PC-3 (cell line): Measurements from ENCODE around the gene CAMTA1. TPM values are rescaled to one million over a fixed set of nuclear protein-coding genes. Genes with fewer than 3 reads are reported as not detected.

Experiments
- ATAC-seq: fragments of 200-7000 bp; cut with Tn5 transposase; 2 replicates; pipeline ENCODE4 v1.9.1; 2020; ENCODE audit warnings: mild to moderate bottlenecking, moderate library complexity
- BruUV-seq: library from RNA; stranded (reverse); fragments of 400-500 nt; replicated peaks from 2 replicates; lab custom pipeline; 2021; lab: Mats Ljungman, UMichigan
- CTCF ChIA-PET: fragments of 300-600 bp; sonication (Branson Sonifier 250); formaldehyde crosslinking; loops from one replicate; lab custom pipeline; 2022; ENCODE audit warnings: antibody characterized with exemption; lab: Charles Lee
- POLR2A ChIA-PET: fragments of 300-600 bp; sonication (Branson Sonifier 250); formaldehyde crosslinking; loops from one replicate; lab custom pipeline; 2022; ENCODE audit warnings: antibody characterized with exemption; ENCODE audit not compliant: unreplicated experiment; lab: Charles Lee
- DNase-seq: peaks from one replicate; pipeline ENCODE4 v3.0.0-alpha.2; 2015
- H2AFZ ChIP-seq: fragments of 300-600 bp; sonication (generic); 2 replicates; pipeline ENCODE4 v1.6.0; 2016; ENCODE audit warnings: antibody characterized with exemption, low read length
- H3F3A ChIP-seq: fragments of 300-600 bp; sonication (generic); one replicate; pipeline ENCODE4 v1.6.0; 2017; ENCODE audit warnings: antibody characterized with exemption, low read length, control low read depth, mild to moderate bottlenecking; ENCODE audit not compliant: unreplicated experiment
- H3K27ac ChIP-seq: fragments of 300-600 bp; sonication (generic); 2 replicates; pipeline ENCODE4 v1.5.1; 2016; ENCODE audit warnings: mild to moderate bottlenecking, low read length
- H3K27me3 ChIP-seq: fragments of 300-600 bp; sonication (generic); 2 replicates; pipeline ENCODE4 v1.6.1; 2016; ENCODE audit warnings: low read length, mixed read lengths
- H3K36me3 ChIP-seq: fragments of 300-600 bp; sonication (generic); 2 replicates; pipeline ENCODE4 v1.6.1; 2016; ENCODE audit warnings: low read depth, mixed run types, low read length, mixed read lengths
- H3K4me1 ChIP-seq: fragments of 300-600 bp; sonication (generic); 2 replicates; pipeline ENCODE4 v1.5.1; 2016; ENCODE audit warnings: low read length; ENCODE audit not compliant: insufficient read depth
- H3K4me2 ChIP-seq: fragments of 300-600 bp; sonication (generic); 2 replicates; pipeline ENCODE4 v1.6.0; 2016; ENCODE audit warnings: low read length
- H3K4me3 ChIP-seq: fragments of 300-600 bp; sonication (generic); 2 replicates; pipeline ENCODE4 v1.5.1; 2016; ENCODE audit warnings: mild to moderate bottlenecking, low read length, mixed read lengths
- H3K79me2 ChIP-seq: fragments of 300-600 bp; sonication (generic); 2 replicates; pipeline ENCODE4 v1.6.1; 2017; ENCODE audit warnings: low read length, mixed read lengths
- H3K9ac ChIP-seq: fragments of 300-600 bp; sonication (generic); 2 replicates; pipeline ENCODE4 v1.6.0; 2016; ENCODE audit warnings: mild to moderate bottlenecking, low read length
- H3K9me2 ChIP-seq: fragments of 300-600 bp; sonication (generic); replicated peaks from 2 replicates; pipeline ENCODE4 v1.6.1; 2016; ENCODE audit warnings: mixed run types, low read length, mixed read lengths
- H3K9me3 ChIP-seq: fragments of 300-600 bp; sonication (generic); 2 replicates; pipeline ENCODE4 v1.6.1; 2016; ENCODE audit warnings: low read length, mixed read lengths
- H4K20me1 ChIP-seq: fragments of 300-600 bp; sonication (generic); 2 replicates; pipeline ENCODE4 v1.6.1; 2016; ENCODE audit warnings: low read length, mixed read lengths
- CTCF ChIP-seq: fragments of 300-600 bp; sonication (generic); conservative IDR thresholded peaks from 2 replicates; pipeline ENCODE4 v1.5.1; 2017; ENCODE audit warnings: antibody characterized with exemption, low read depth, mild to moderate bottlenecking, low read length
- EZH2 ChIP-seq: fragments of 300-600 bp; sonication (generic); IDR thresholded peaks from one replicate; pipeline ENCODE4 v1.6.1; 2017; ENCODE audit warnings: antibody characterized with exemption, mild to moderate bottlenecking, low read length; ENCODE audit not compliant: unreplicated experiment
- EZH2phosphoT487 ChIP-seq: fragments of 300-600 bp; sonication (generic); IDR thresholded peaks from 2 replicates; pipeline ENCODE4 v1.6.1; 2018; ENCODE audit warnings: mild to moderate bottlenecking, antibody characterized with exemption, low read length, borderline replicate concordance
- intact Hi-C: fragments of 100-400 bp; cut with micrococcal nuclease; formaldehyde crosslinking; loops from 2 replicates; pipeline ENCODE4 v1.9.0; 2023
- total RNA-seq: library from RNA; depleted of rRNA; stranded (reverse); fragments of >200 nt; gene quantifications from 2 replicates; pipeline ENCODE4 v1.2.3, GENCODE V29; 2014

CAMTA1 gene
- total RNA-seq, 1 experiment from 2014 or later, result 40.8 TPM

GRCh38 chr1:7680207-7680954, 895.1 kb downstream of the CAMTA1 start:
- Histone ChIP-seq H3K4me2 (peak overlapping the region; percentile 85), H3K4me3 (peak overlapping the region; percentile 65), H3F3A (no peaks in the 10 kb centered on the region), H3K9me3 (no peaks in the 10 kb centered on the region), H2AFZ (peak overlapping the region; percentile 80), H4K20me1 (no peaks in the 10 kb centered on the region), H3K27ac (no peak overlapping the region), H3K36me3 (no peaks in the 10 kb centered on the region), H3K4me1 (no peaks in the 10 kb centered on the region), H3K9me2 (no peaks in the 10 kb centered on the region), H3K79me2 (no peaks in the 10 kb centered on the region), H3K27me3 (peaks cover 36% of the 10 kb centered on the region), H3K9ac (no peak overlapping the region)
- ChIA-PET POLR2A (interaction anchor here (0.5 kb wide), 1 partner anchor 95 kb away, joined by 4 read pairs; no protein-coding TSS in a partner anchor), CTCF (interaction anchor here (0.6 to 1.0 kb wide), 2 partner anchors 13 to 24 kb away, joined by 4 to 6 read pairs; no protein-coding TSS in a partner anchor)
- no TSS peak for BruUV-seq
- TF ChIP-seq EZH2, result no peak
- no peak for TF ChIP-seq EZH2phosphoT487
- no peak for TF ChIP-seq CTCF
- no peak for DNase-seq
- intact Hi-C loops, result no loop called here
- ATAC-seq, result peak; percentile 67

- POLR2A ChIA-PET, result no interaction called here
Measured at GRCh38 chr1:7680955-7681268, 895.7 kb downstream of the CAMTA1 start.

More at GRCh38 chr1:7680955-7681268, 895.7 kb downstream of the CAMTA1 start:
- peak overlapping the region; percentile 80; the same call in 1 of the 2 replicates for H2AFZ ChIP-seq
- peak overlapping the region; percentile 85 for H3K4me2 ChIP-seq
- no peak overlapping the region for H3K27ac ChIP-seq
- ATAC-seq (no peak), DNase-seq (no peak)
- H3F3A ChIP-seq, result no peaks in the 10 kb centered on the region
- peaks cover 36% of the 10 kb centered on the region for H3K27me3 ChIP-seq
- no peaks in the 10 kb centered on the region for H3K4me1 ChIP-seq
- TF ChIP-seq CTCF, result no peak
- no peak for TF ChIP-seq EZH2
- no peak for TF ChIP-seq EZH2phosphoT487
- no peaks in the 10 kb centered on the region for H3K9me2 ChIP-seq
- no peaks in the 10 kb centered on the region for H3K79me2 ChIP-seq
- no peaks in the 10 kb centered on the region for H4K20me1 ChIP-seq
- no peaks in the 10 kb centered on the region for H3K36me3 ChIP-seq
- CTCF ChIA-PET, result interaction anchor here (0.6 kb wide), 1 partner anchor 24 kb away, joined by 4 read pairs; no protein-coding TSS in a partner anchor
- no peaks in the 10 kb centered on the region for H3K9me3 ChIP-seq
- H3K4me3 ChIP-seq, result peak overlapping the region; percentile 65; the same call in 1 of the 2 replicates
- intact Hi-C loops, result no loop called here
- no peak overlapping the region for H3K9ac ChIP-seq
- BruUV-seq, result no TSS peak
